GM10847 (cell line): ENCODE data around the gene NSUN7.

Experiments used
- POLR2A ChIP-seq: IDR thresholded peaks from 2 replicates; pipeline ENCODE4 v1.6.1; 2011; ENCODE audit not compliant: insufficient read length; ENCODE audit errors: extremely low read depth

Gene NSUN7, protein sequence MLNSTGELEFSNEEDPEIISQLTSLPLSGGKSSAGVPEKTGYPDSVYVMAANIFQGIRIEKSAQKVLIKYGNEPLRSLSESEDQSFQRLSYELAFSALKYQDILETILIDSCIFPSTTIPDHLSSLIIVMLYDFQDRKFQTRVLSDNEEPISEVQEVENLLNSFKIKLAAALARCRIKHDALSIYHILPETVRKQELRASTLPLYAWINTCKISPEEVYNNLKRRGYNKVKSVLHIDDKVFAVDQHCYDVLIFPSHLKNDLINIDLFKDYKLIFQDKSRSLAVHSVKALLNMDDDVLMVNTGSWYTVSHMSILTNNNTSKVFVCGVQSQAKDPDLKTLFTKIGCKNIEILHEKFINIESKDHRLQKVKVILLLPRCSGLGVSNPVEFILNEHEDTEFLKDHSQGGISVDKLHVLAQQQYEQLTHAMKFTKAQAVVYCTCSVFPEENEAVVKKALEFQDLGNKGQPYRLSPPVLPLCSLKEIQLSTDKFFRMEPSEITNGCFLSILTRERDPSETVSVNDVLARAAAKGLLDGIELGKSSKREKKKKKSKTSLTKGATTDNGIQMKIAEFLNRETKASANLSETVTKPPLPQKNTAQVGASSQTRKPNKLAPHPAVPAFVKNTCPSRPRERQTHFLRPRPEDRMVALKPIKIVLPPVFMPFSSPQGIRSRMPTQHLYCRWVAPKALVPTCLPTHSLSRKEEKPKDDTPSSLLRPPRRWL

DNA sequence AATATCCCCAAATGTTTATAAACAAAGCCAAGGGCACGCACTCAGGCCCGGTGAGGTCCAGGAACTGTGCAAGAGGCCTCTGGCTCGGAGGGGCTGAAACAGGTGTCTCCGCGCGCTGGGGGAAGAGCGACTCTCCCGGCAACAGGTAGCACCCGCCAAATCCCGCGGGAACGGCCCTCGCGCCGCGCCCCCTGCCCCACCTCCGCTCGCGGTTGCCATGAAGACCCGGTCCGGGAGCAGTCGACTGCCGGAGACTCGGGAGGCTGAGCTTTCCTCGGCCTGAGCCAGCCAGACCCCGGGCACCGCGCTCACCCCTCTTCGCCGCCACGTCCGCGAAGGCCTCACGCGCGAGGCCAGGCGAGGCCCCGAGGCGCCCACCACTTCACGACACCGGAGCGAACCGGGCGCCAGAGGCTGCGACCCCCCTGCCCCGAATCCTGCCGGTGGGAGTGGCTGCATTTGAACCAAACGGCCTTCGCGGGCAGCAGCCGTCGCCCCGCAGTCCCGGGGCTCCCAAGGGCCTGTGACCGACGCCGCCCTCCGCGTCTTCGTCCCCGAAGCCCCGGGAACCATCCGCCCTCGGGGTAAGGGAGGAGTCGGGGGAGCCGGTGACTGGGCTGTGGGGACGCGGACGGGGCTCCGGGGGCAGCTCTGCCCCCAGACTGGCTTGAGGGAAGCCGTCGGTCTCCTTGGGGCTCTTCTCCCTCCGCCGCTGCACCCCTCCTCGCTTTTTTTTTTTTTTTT is at the start of gene NSUN7:
Gene NSUN7 (plus strand): TSS at position 239 of the 744 bp plus-strand sequence. CDS start 739 bp downstream, outside the sequence.
- TF ChIP-seq POLR2A = no peak

DNA sequence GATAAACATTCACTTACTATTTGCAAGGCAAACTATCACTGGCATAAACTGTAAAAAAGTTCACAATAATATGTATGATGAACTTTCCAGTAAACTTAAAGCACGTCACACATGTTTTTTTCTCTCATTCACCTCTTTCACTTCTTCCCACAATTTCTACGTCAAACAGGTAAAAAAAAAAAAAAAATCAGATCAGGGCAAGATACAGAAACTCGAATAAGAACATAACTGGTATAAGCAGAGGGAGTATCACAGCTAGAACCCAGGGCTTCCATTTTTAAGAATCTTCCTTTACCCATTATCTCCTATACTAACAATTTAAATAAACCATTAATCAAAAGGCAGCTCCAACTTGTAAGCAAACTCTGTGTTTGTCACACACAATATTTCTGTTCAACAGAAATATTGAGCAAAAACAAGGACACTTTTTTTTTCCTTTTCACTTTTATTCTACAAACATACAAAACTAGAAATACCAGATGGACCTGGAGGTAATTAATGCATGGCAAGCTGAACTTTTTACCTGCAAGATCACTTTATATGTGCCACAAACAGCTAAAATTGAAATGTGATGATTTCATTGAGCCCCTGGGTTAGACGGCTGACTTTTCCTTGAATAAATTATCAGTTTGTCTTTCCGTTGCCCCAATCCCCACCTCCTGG is 47.5 kb upstream of the NSUN7 start:
- TF ChIP-seq POLR2A = no peak

DNA sequence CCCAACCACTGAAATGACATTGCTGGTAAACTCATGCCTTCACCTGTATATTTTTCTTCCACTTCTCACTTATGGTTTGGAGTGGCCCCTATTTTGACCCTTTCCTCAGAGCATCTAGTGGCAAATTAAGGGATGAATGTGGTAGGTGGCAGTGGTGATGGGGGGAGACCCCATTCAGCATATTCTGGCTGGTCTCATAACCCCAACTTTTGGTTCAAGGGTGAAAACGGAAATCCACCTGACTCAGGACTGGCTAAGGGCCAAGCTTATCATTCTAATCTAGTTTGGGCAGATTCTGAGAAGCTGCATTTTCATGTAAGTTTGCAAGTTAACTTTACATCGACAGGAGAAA is 47.0 kb upstream of the NSUN7 start:
- no peak for TF ChIP-seq POLR2A

DNA sequence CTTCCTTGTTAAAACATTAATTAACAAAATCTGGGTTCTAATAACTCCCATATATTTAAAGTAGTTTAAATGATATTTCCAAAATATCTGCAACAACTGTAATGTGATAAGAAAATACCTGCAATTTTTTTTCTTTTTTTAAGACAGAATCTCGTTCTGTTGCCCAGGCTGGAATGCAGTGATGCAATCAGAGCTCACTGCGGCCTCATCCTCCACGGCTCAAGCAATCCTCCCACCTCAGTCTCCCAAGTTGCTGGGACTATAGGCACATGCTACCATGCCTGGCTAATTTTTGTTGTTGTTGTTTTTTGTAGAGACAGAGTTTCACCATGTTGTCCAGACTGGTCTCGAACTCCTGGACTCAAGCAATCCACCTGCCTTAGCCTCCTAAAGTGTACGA is 45.7 kb upstream of the NSUN7 start:
- TF ChIP-seq POLR2A = no peak

DNA sequence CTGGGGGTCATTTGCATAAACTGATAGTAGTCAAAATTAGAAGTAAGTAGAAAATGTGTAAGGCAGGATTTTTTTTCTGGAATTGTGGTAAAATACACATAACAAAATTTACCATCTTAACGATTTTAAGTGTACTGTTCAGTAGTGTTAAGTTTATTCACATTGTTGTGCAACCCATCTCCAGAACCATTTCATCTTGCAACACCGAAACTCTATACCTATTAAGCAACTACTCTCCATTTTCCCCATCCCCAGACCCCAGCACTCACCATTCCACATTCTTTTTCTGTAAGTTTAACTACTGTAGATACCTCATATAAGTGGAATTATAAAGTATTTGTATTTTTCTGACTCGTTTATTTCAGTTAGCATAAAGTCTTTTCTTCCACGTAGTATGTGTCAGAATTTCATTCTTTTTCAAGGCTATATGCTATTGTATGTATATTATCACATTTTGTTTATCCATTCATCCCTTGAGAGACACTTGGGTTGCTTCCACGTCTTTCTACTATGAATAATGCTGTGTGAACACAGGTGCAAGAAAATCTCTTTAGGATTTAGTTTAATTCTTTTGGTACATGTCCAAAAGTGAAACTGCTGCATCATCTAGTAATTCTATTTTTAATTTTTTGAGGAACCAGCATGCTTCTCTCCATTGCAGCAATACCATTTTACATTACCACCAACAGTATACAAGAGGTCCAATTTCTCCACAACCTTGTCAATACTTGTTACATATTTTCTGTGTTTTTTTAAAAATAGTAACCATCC is 39.1 kb upstream of the NSUN7 start:
- no peak for TF ChIP-seq POLR2A

DNA sequence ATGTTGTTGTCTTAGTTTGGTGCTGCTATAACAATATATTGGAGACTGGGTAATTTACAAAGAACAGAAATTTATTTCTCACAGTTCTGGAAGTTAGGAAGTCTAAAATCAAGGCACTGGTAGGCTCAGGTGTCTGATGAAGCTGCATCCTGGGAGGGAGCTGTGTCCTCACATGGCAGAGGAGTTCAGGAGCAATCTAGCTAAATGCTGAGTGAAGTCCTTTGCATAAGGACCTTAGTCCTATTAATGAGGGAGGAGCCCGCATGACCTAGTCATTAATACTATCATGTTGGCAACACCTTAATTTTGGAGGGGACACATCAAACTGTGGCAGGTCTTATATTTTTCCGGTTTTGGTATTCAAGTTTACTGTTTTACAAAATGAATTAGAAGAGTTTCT is 36.0 kb upstream of the NSUN7 start:
- TF ChIP-seq POLR2A = no peak

DNA sequence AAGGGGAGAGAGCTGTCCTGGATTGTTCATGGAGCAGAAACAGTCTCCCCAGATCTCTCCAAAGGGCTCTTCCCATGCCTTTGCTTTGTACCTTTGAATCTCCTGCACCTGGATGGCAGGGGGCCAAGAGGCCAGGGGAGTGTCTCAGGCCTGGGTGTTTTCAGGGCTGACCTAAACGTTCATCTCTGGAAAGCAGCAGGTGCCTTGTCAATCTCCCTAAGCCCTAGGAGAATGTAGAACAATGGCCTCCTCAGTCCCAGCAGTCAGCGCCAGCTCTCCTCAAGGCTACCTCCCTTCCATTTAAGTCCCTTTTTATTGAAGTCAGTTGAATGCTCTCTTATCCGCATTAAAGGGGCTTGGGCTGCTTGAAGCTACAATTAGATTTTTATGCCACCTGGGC is 31.2 kb upstream of the NSUN7 start:
- TF ChIP-seq POLR2A = no peak

DNA sequence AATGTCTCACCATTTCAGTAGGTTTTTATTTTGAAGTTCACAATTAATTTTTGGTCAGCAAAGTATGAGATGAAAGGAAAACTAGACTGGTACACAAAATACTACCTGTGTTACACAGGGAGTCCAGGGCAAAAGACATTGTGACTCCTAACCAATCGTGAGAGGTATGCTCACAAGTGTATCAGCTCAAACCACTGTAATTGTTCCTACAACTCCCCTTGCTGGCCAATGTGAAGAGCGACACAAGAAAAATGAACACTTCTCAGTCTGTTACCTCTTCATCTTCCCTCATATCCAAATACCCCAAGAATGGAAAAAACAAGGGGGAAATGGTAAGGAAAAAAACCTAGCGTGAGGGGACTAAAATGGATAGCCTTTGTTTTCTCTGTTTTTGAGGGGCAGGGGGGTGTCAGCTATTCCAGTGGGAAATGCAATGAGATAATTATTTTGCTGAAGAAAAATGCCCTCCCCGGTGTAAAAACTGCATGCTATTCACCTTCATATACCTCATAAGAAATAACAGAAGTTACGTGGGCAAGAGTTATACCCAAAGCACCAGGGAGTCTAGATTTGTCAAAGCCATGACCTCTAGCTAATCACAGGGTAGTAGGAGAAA is 30.6 kb upstream of the NSUN7 start:
- no peak for TF ChIP-seq POLR2A

DNA sequence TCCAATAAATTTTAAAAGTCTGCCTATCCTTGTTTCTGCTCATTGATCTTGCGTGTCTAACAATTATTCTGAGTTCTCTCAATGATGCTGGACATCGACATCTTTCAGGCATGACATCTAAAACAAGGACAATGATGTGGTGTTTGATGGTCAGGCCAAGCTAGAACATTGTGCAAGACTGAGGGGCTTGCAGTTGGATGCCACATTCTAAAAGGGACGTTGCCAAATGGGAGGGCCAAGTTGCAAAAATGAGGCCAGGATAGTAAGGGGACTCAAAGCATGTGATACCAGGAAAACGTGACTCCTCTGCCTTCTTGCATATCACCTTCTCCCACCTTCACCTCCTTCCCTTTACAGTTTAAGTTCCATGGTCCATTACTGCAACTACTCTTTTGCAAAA is 29.4 kb upstream of the NSUN7 start:
- no peak for TF ChIP-seq POLR2A

DNA sequence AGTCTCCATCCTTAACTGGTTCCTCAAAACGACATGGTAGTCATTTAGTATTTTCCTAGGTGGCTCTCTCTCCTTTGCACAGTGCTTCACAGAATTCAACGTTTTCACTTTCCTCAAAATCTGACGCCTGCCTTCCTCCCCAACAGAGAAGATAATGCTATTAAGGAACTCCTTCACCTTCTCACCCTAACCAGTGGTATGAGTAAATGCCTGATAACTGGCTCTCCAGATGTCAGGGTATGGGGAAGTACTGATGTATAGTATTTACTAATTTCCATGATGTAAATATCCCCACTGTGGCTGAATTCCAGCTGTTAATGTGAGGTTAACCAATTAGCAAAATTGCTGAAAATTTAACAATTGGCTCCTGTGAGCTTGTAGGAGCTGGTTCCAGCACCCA is 28.8 kb upstream of the NSUN7 start:
- TF ChIP-seq POLR2A = no peak

DNA sequence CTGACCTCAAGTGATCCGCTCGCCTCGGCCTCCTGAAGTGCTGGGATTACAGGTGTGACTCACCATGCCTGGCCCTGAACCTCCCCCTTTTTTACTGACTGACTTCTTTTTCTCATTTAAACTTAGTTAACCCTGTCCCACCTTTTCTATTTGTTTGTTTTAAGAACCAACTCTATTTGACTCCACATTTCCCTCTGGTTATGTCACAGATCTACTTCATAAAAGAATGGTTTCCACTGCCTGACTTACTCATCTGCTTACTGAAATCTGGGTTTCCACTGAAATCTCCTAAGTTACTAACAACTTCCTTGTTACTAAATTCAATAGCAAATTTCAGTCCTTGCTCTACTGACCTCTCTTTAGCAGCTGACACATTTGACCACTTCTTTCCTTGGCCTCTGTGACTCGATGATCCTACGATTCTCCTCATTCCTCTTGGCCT is 28.0 kb upstream of the NSUN7 start:
- no peak for TF ChIP-seq POLR2A

DNA sequence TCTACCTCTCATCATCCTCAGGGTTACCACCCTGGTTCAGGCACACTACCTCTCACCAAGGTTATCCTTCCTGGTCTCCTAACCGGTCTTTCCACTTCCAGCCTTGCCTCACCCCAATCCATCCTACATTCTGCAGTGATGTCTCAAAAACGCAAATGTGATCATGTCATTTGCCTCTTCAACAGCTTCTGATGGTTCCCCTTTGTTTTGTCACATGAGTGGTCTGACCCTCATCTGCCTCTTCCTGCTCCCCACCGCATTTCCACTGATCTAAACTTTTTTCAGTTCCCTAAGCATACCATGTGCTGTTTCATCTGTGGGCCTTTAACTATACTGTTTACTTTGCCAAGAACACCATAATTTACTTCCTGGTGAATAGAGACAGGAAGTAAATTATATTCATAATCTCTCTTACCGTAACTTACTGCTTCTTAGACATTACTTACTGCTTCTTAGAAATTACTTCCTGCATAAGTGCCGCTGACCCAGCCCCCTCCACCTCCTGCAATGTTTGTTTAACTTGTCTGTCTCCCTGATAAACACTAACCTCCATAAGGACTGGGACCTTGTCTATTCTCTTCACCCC is 27.1 kb upstream of the NSUN7 start:
- TF ChIP-seq POLR2A = no peak

DNA sequence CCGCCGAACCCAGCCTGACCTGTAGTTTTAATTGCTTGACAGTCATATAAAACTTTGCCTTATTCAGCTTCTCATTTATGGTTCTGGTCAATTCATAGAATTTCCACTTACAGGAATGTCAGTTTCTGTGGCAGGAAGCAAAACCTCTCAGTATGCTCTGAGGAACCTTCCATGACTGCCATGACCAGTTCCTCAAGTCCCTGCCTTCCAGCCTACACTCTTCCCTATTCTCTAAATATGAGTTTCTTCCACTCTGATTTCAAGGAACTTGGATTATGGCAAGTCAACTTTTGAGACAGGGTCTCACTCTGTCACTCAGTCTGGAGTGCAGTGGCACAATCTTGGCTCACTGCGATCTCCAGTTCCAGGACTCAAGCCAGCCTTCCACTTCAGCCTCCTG is 26.0 kb upstream of the NSUN7 start:
- TF ChIP-seq POLR2A = no peak

DNA sequence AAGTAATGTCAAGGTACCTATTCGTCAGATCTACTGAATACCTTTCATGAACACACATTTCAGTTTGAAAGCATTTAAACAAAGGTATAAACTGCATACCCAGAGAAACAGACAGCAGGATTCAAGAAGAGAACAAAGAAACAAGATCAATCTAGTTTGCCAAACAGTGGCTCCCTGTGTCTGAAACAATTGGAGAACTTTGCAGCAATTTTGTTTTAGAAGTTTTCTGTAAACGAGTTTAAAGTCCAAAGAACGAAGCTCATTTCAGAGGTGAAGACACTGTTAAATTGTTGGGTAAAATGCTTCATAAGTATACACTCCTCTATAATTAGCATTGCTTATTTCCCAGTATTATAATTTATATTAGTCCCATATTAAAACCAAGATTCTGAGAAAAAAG is 21.4 kb upstream of the NSUN7 start:
- no peak for TF ChIP-seq POLR2A
